HEK293 (cell line): ENCODE data around the gene CDR2L.

Source experiments
- FEZF1 ChIP-seq: fragments of 450-650 bp; formaldehyde crosslinking; IDR thresholded peaks from 2 replicates; pipeline ENCODE4 v1.5.1; 2016; ENCODE audit warnings: missing biosample characterization, missing genetic modification characterization
- KLF1 ChIP-seq: fragments of 450-650 bp; formaldehyde crosslinking; IDR thresholded peaks from 2 replicates; pipeline ENCODE4 v1.5.1; 2016; ENCODE audit warnings: missing biosample characterization, missing genetic modification characterization
- KLF9 ChIP-seq: fragments of 450-650 bp; formaldehyde crosslinking; IDR thresholded peaks from 2 replicates; pipeline ENCODE4 v1.5.1; 2016; ENCODE audit warnings: missing biosample characterization, missing genetic modification characterization, low read depth
- PBX3 ChIP-seq: sonication (generic); formaldehyde crosslinking; IDR thresholded peaks from 2 replicates; pipeline ENCODE4 v1.8.1; 2022; ENCODE audit warnings: mild to moderate bottlenecking, moderate library complexity, missing genetic modification reagents
- PRDM1 ChIP-seq: fragments of 450-650 bp; formaldehyde crosslinking; IDR thresholded peaks from 2 replicates; pipeline ENCODE4; 2016; ENCODE audit warnings: missing biosample characterization, missing genetic modification characterization
- SALL2 ChIP-seq: fragments of 450-650 bp; formaldehyde crosslinking; IDR thresholded peaks from 2 replicates; pipeline ENCODE4 v1.5.0; 2017; ENCODE audit warnings: missing biosample characterization, mild to moderate bottlenecking, missing genetic modification characterization, borderline replicate concordance
- TCF7L2 ChIP-seq: IDR thresholded peaks from 2 replicates; pipeline ENCODE4 v1.6.1; 2011; ENCODE audit warnings: low read depth, mild to moderate bottlenecking, inconsistent platforms, low read length, moderate library complexity, borderline replicate concordance
- ZIC2 ChIP-seq: fragments of 450-650 bp; formaldehyde crosslinking; IDR thresholded peaks from 2 replicates; pipeline ENCODE4 v1.5.1; 2016; ENCODE audit warnings: missing biosample characterization, missing genetic modification characterization
- ZNF157 ChIP-seq: fragments of 450-650 bp; formaldehyde crosslinking; IDR thresholded peaks from 2 replicates; pipeline ENCODE4 v1.5.1; 2016; ENCODE audit warnings: missing biosample characterization, missing genetic modification characterization
- ZNF202 ChIP-seq: fragments of 450-650 bp; formaldehyde crosslinking; IDR thresholded peaks from 2 replicates; pipeline ENCODE4 v1.5.1; 2016; ENCODE audit warnings: missing biosample characterization, missing genetic modification characterization, borderline replicate concordance
- ZNF214 ChIP-seq: fragments of 450-650 bp; formaldehyde crosslinking; IDR thresholded peaks from 2 replicates; pipeline ENCODE4 v1.5.1; 2017; ENCODE audit warnings: missing biosample characterization, mild to moderate bottlenecking, missing genetic modification characterization, borderline replicate concordance
- ZNF23 ChIP-seq: fragments of 450-650 bp; formaldehyde crosslinking; IDR thresholded peaks from 2 replicates; pipeline ENCODE4 v1.5.1; 2016; ENCODE audit warnings: missing biosample characterization, missing genetic modification characterization, borderline replicate concordance
- ZNF335 ChIP-seq: fragments of 450-650 bp; formaldehyde crosslinking; conservative IDR thresholded peaks from 2 replicates; pipeline ENCODE4 v1.5.1; 2016; ENCODE audit warnings: missing biosample characterization, missing genetic modification characterization
- ZNF350 ChIP-seq: fragments of 450-650 bp; formaldehyde crosslinking; IDR thresholded peaks from 2 replicates; pipeline ENCODE4 v1.5.0; 2017; ENCODE audit warnings: missing biosample characterization, mild to moderate bottlenecking, missing genetic modification characterization
- ZNF394 ChIP-seq: fragments of 450-650 bp; formaldehyde crosslinking; IDR thresholded peaks from 2 replicates; pipeline ENCODE4 v1.5.1; 2016; ENCODE audit warnings: missing biosample characterization, missing genetic modification characterization, mild to moderate bottlenecking, moderate library complexity, borderline replicate concordance
- ZNF473 ChIP-seq: fragments of 450-650 bp; formaldehyde crosslinking; IDR thresholded peaks from 2 replicates; pipeline ENCODE4 v1.5.1; 2017; ENCODE audit warnings: missing biosample characterization, missing genetic modification characterization
- ZNF488 ChIP-seq: fragments of 450-650 bp; formaldehyde crosslinking; IDR thresholded peaks from 2 replicates; pipeline ENCODE4 v1.5.1; 2016; ENCODE audit warnings: missing biosample characterization, missing genetic modification characterization
- ZNF510 ChIP-seq: fragments of 450-650 bp; formaldehyde crosslinking; IDR thresholded peaks from 2 replicates; pipeline ENCODE4 v1.5.1; 2018; ENCODE audit warnings: mild to moderate bottlenecking, missing genetic modification characterization, missing biosample characterization; ENCODE audit not compliant: insufficient replicate concordance
- ZNF521 ChIP-seq: fragments of 450-650 bp; formaldehyde crosslinking; IDR thresholded peaks from 2 replicates; pipeline ENCODE4 v1.5.1; 2017; ENCODE audit warnings: missing biosample characterization, mild to moderate bottlenecking, missing genetic modification characterization
- ZNF560 ChIP-seq: fragments of 450-650 bp; formaldehyde crosslinking; IDR thresholded peaks from 2 replicates; pipeline ENCODE4 v1.5.1; 2017; ENCODE audit warnings: missing biosample characterization, missing genetic modification characterization, borderline replicate concordance
- ZNF571 ChIP-seq: fragments of 450-650 bp; formaldehyde crosslinking; IDR thresholded peaks from 2 replicates; pipeline ENCODE4 v1.5.0; 2017; ENCODE audit warnings: missing biosample characterization, missing genetic modification characterization
- ZNF580 ChIP-seq: fragments of 450-650 bp; formaldehyde crosslinking; IDR thresholded peaks from 2 replicates; pipeline ENCODE4 v1.5.1; 2016; ENCODE audit warnings: missing biosample characterization, missing genetic modification characterization
- ZNF623 ChIP-seq: fragments of 450-650 bp; formaldehyde crosslinking; IDR thresholded peaks from 2 replicates; pipeline ENCODE4 v1.5.1; 2016; ENCODE audit warnings: missing biosample characterization, missing genetic modification characterization
- ZNF645 ChIP-seq: fragments of 450-650 bp; formaldehyde crosslinking; IDR thresholded peaks from 2 replicates; pipeline ENCODE4; 2016; ENCODE audit warnings: missing biosample characterization, missing genetic modification characterization
- ZNF792 ChIP-seq: fragments of 450-650 bp; formaldehyde crosslinking; IDR thresholded peaks from 2 replicates; pipeline ENCODE4 v1.5.1; 2016; ENCODE audit warnings: missing biosample characterization, missing genetic modification characterization
- ZXDB ChIP-seq: fragments of 450-650 bp; formaldehyde crosslinking; IDR thresholded peaks from 2 replicates; pipeline ENCODE4 v1.5.1; 2016; ENCODE audit warnings: missing biosample characterization, missing genetic modification characterization
- TF ChIP-seq, protein P1 (sequence below): fragments of 450-650 bp; formaldehyde crosslinking; IDR thresholded peaks from 2 replicates; pipeline ENCODE4 v1.5.1; 2017; ENCODE audit warnings: missing biosample characterization, missing genetic modification characterization
- TF ChIP-seq, protein P2 (sequence below): fragments of 450-650 bp; formaldehyde crosslinking; IDR thresholded peaks from 2 replicates; pipeline ENCODE4 v1.5.1; 2017; ENCODE audit warnings: missing biosample characterization, missing genetic modification characterization
- TF ChIP-seq, protein P3 (sequence below): fragments of 450-650 bp; IDR thresholded peaks from 2 replicates; pipeline ENCODE4 v1.5.1; 2018; ENCODE audit warnings: missing biosample characterization, mild to moderate bottlenecking, missing genetic modification characterization
- TF ChIP-seq, protein P4 (sequence below): fragments of 450-650 bp; formaldehyde crosslinking; IDR thresholded peaks from 2 replicates; pipeline ENCODE4 v1.5.1; 2016; ENCODE audit warnings: missing biosample characterization, missing genetic modification characterization

The CDR2L gene

GRCh38 chr17:74960570-74961342, 26.7 kb upstream of the CDR2L start (continued):
- TF ChIP-seq PBX3, result no peak
- peak; percentile 30; the same call in 1 of the 2 replicates for TF ChIP-seq KLF1 (tag by site-specific recombination)
- TF ChIP-seq, protein P1, sequence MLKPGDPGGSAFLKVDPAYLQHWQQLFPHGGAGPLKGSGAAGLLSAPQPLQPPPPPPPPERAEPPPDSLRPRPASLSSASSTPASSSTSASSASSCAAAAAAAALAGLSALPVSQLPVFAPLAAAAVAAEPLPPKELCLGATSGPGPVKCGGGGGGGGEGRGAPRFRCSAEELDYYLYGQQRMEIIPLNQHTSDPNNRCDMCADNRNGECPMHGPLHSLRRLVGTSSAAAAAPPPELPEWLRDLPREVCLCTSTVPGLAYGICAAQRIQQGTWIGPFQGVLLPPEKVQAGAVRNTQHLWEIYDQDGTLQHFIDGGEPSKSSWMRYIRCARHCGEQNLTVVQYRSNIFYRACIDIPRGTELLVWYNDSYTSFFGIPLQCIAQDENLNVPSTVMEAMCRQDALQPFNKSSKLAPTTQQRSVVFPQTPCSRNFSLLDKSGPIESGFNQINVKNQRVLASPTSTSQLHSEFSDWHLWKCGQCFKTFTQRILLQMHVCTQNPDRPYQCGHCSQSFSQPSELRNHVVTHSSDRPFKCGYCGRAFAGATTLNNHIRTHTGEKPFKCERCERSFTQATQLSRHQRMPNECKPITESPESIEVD (tag by site-specific recombination), result no peak
- TF ChIP-seq ZNF335 (tag by site-specific recombination), result no peak
- no peak for TF ChIP-seq ZNF202 (tag by site-specific recombination)
- TF ChIP-seq, protein P2, sequence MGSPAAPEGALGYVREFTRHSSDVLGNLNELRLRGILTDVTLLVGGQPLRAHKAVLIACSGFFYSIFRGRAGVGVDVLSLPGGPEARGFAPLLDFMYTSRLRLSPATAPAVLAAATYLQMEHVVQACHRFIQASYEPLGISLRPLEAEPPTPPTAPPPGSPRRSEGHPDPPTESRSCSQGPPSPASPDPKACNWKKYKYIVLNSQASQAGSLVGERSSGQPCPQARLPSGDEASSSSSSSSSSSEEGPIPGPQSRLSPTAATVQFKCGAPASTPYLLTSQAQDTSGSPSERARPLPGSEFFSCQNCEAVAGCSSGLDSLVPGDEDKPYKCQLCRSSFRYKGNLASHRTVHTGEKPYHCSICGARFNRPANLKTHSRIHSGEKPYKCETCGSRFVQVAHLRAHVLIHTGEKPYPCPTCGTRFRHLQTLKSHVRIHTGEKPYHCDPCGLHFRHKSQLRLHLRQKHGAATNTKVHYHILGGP (tag by site-specific recombination), result no peak
- no peak for TF ChIP-seq ZNF571
- no peak for TF ChIP-seq ZNF23 (tag by site-specific recombination)
- no peak for TF ChIP-seq PRDM1 (tag by site-specific recombination)
- TF ChIP-seq ZNF521 (tag by site-specific recombination), result no peak
- no peak for TF ChIP-seq ZNF214
- TF ChIP-seq ZIC2 (tag by site-specific recombination), result peak; percentile 35
- no peak for TF ChIP-seq SALL2 (tag by site-specific recombination)
- TF ChIP-seq, protein P3, sequence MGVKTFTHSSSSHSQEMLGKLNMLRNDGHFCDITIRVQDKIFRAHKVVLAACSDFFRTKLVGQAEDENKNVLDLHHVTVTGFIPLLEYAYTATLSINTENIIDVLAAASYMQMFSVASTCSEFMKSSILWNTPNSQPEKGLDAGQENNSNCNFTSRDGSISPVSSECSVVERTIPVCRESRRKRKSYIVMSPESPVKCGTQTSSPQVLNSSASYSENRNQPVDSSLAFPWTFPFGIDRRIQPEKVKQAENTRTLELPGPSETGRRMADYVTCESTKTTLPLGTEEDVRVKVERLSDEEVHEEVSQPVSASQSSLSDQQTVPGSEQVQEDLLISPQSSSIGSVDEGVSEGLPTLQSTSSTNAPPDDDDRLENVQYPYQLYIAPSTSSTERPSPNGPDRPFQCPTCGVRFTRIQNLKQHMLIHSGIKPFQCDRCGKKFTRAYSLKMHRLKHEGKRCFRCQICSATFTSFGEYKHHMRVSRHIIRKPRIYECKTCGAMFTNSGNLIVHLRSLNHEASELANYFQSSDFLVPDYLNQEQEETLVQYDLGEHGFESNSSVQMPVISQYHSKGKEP (tag by site-specific recombination), result no peak
- TF ChIP-seq TCF7L2, result no peak
- TF ChIP-seq ZNF560 (tag by site-specific recombination), result no peak
- TF ChIP-seq ZNF488 (tag by site-specific recombination), result no peak
- no peak for TF ChIP-seq ZNF623 (tag by site-specific recombination)
- TF ChIP-seq FEZF1 (tag by site-specific recombination), result no peak
- TF ChIP-seq ZXDB (tag by site-specific recombination), result no peak
- TF ChIP-seq ZNF792 (tag by site-specific recombination), result no peak
- TF ChIP-seq ZNF350 (tag by site-specific recombination), result no peak
- TF ChIP-seq ZNF510 (tag by site-specific recombination), result no peak
- TF ChIP-seq KLF9 (tag by site-specific recombination), result 0 out of 2 replicates have a peak, but pooled peaks have one; percentile 13
- TF ChIP-seq ZNF473 (tag by site-specific recombination), result no peak
- TF ChIP-seq ZNF645 (tag by site-specific recombination), result no peak
- TF ChIP-seq ZNF157 (tag by site-specific recombination), result no peak
- TF ChIP-seq, protein P4, sequence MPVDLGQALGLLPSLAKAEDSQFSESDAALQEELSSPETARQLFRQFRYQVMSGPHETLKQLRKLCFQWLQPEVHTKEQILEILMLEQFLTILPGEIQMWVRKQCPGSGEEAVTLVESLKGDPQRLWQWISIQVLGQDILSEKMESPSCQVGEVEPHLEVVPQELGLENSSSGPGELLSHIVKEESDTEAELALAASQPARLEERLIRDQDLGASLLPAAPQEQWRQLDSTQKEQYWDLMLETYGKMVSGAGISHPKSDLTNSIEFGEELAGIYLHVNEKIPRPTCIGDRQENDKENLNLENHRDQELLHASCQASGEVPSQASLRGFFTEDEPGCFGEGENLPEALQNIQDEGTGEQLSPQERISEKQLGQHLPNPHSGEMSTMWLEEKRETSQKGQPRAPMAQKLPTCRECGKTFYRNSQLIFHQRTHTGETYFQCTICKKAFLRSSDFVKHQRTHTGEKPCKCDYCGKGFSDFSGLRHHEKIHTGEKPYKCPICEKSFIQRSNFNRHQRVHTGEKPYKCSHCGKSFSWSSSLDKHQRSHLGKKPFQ (tag by site-specific recombination), result no peak
- TF ChIP-seq ZNF580 (tag by site-specific recombination), result no peak
- no peak for TF ChIP-seq ZNF394 (tag by site-specific recombination)
